ENCODE data around the gene DOK4. TPM values are rescaled to one million over a fixed set of nuclear protein-coding genes. Genes with fewer than 3 reads are reported as not detected.

DOK4 gene
- total RNA-seq, 2 experiments from 2014 or later: 2.4 to 2.9 TPM

GRCh38 chr16:57468346-57468745, 17.9 kb downstream of the DOK4 start:
- Mint-ChIP-seq H3K27me3 (no peaks in the 10 kb centered on the region), H3K4me3 (no peak overlapping the region), H3K9me3 (no peaks in the 10 kb centered on the region), H3K27ac (no peak overlapping the region), H3K4me1 (ENCODE audit: low read depth) (peaks cover 30% of the 10 kb centered on the region), H3K36me3 (ENCODE audit: low read depth) (peaks cover 87% of the 10 kb centered on the region)
- Histone ChIP-seq H3K36me3 (ENCODE audit: insufficient read depth, low read length) (peaks cover 81% of the 10 kb centered on the region), H3K4me1 (ENCODE audit: insufficient read depth, low read length) (peaks cover 24% of the 10 kb centered on the region), H3K27ac (ENCODE audit: low read depth in 1 of 2, low read length in 2 of 2) (no peak overlapping the region), H3K27me3 (ENCODE audit: control insufficient read depth in 1 of 2, insufficient read depth in 2 of 2, low read length in 2 of 2) (no peaks in the 10 kb centered on the region), H3K4me3 (ENCODE audit: low read length) (no peak overlapping the region), H3K9me3 (ENCODE audit: control insufficient read depth in 1 of 2, insufficient read depth in 1 of 2, low read length in 2 of 2) (no peaks in the 10 kb centered on the region)
- ATAC-seq (ENCODE audit: poor library complexity) (no peak), DNase-seq (no peak)
- intact Hi-C loops (cut with DNase I, micrococcal nuclease): loop anchor here in 1 of 2 experiments (10.0 kb wide), 1 partner anchor 534 kb away; the partner anchor contains the start of gene HERPUD1
- TF ChIP-seq, protein P1, sequence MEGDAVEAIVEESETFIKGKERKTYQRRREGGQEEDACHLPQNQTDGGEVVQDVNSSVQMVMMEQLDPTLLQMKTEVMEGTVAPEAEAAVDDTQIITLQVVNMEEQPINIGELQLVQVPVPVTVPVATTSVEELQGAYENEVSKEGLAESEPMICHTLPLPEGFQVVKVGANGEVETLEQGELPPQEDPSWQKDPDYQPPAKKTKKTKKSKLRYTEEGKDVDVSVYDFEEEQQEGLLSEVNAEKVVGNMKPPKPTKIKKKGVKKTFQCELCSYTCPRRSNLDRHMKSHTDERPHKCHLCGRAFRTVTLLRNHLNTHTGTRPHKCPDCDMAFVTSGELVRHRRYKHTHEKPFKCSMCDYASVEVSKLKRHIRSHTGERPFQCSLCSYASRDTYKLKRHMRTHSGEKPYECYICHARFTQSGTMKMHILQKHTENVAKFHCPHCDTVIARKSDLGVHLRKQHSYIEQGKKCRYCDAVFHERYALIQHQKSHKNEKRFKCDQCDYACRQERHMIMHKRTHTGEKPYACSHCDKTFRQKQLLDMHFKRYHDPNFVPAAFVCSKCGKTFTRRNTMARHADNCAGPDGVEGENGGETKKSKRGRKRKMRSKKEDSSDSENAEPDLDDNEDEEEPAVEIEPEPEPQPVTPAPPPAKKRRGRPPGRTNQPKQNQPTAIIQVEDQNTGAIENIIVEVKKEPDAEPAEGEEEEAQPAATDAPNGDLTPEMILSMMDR (IDR thresholded peaks at IDR 0.05): no peak
- ChIA-PET CTCF (no interaction called here), POLR2A (no interaction called here)

- Histone ChIP-seq H3K27ac (ENCODE audit: low read depth in 1 of 2, low read length in 2 of 2) (no peak overlapping the region), H3K9me3 (ENCODE audit: control insufficient read depth in 1 of 2, insufficient read depth in 1 of 2, low read length in 2 of 2) (no peaks in the 10 kb centered on the region), H3K36me3 (ENCODE audit: insufficient read depth, low read length) (peaks cover 65% of the 10 kb centered on the region), H3K4me3 (ENCODE audit: low read length) (no peak overlapping the region), H3K27me3 (ENCODE audit: control insufficient read depth in 1 of 2, insufficient read depth in 2 of 2, low read length in 2 of 2) (no peaks in the 10 kb centered on the region), H3K4me1 (ENCODE audit: insufficient read depth, low read length) (peaks cover 32% of the 10 kb centered on the region)
- Mint-ChIP-seq H3K9me3 (no peaks in the 10 kb centered on the region), H3K27me3 (no peaks in the 10 kb centered on the region), H3K4me3 (peak overlapping the region; percentile 100), H3K4me1 (ENCODE audit: low read depth) (peaks cover 43% of the 10 kb centered on the region), H3K27ac (peak overlapping the region; percentile 92), H3K36me3 (ENCODE audit: low read depth) (peaks cover 85% of the 10 kb centered on the region)
- POLR2A ChIA-PET: interaction anchor here (1.2 to 2.3 kb wide), 3 partner anchors 17 to 185 kb away, joined by 3 to 12 read pairs (median 3); partner anchors contain the start of genes CIAPIN1 and COQ9
- intact Hi-C loops (cut with DNase I, micrococcal nuclease): loop anchor here in 1 of 2 experiments (5.0 to 10.0 kb wide), 4 partner anchors 162 to 530 kb away; partner anchors contain the start of genes HERPUD1, PSME3IP1 and RSPRY1
- CTCF ChIA-PET: no interaction called here
- DNase-seq: no peak
- no peak for ATAC-seq (ENCODE audit: poor library complexity)
- TF ChIP-seq, protein P1 (IDR thresholded peaks at IDR 0.05): no peak
Measured at GRCh38 chr16:57464523-57464922, 21.8 kb downstream of the DOK4 start.

GRCh38 chr16:57462978-57463362, 23.3 kb downstream of the DOK4 start:
- Mint-ChIP-seq H3K27ac (peak overlapping the region; percentile 92), H3K4me1 (ENCODE audit: low read depth) (peaks cover 43% of the 10 kb centered on the region), H3K27me3 (no peaks in the 10 kb centered on the region), H3K4me3 (peak overlapping the region; percentile 100), H3K36me3 (ENCODE audit: low read depth) (peaks cover 75% of the 10 kb centered on the region), H3K9me3 (no peaks in the 10 kb centered on the region)
- TF ChIP-seq, protein P1 (IDR thresholded peaks at IDR 0.05): no peak
- ChIA-PET POLR2A (interaction anchor here (0.8 to 4.6 kb wide), 20 partner anchors 9 to 277 kb away, joined by 3 to 82 read pairs (median 6); partner anchors contain the start of genes ARL2BP, CCDC102A, CIAPIN1 and COQ9), CTCF (interaction anchor here (1.0 to 2.4 kb wide), 14 partner anchors 8 to 272 kb away, joined by 3 to 55 read pairs (median 6); partner anchors contain the start of genes CIAPIN1, COQ9, DOK4 and KATNB1)
- ATAC-seq (ENCODE audit: poor library complexity): peak; percentile 15
- peak overlapping the region in 1 of 2 donors; percentile 52 for H3K27ac ChIP-seq (ENCODE audit: low read depth in 1 of 2, low read length in 2 of 2)
- peaks cover 32% of the 10 kb centered on the region for H3K4me1 ChIP-seq (ENCODE audit: insufficient read depth, low read length)
- no peaks in the 10 kb centered on the region for H3K27me3 ChIP-seq (ENCODE audit: control insufficient read depth in 1 of 2, insufficient read depth in 2 of 2, low read length in 2 of 2)
- peaks cover 64% of the 10 kb centered on the region for H3K36me3 ChIP-seq (ENCODE audit: insufficient read depth, low read length)
- no peak for DNase-seq
- no peaks in the 10 kb centered on the region for H3K9me3 ChIP-seq (ENCODE audit: control insufficient read depth in 1 of 2, insufficient read depth in 1 of 2, low read length in 2 of 2)
- intact Hi-C loops (cut with DNase I, micrococcal nuclease): loop anchor here in 1 of 2 experiments (1.0 to 10.0 kb wide), 6 partner anchors 16 to 528 kb away; partner anchors contain the start of genes CIAPIN1, COQ9, DOK4 and HERPUD1
- peak overlapping the region; percentile 79 for H3K4me3 ChIP-seq (ENCODE audit: low read length)

Measured in CD4-positive, alpha-beta T cell (primary cell).